Hair follicular keratinocyte (primary cell): ENCODE results near the gene MRPS22. TPM values are rescaled to one million over a fixed set of nuclear protein-coding genes. Genes with fewer than 3 reads are reported as not detected.

Experiments used
- total RNA-seq: library from RNA; depleted of rRNA; stranded (reverse); fragments of >200 nt; gene quantifications from 2 replicates; pipeline ENCODE4 v1.2.3, GENCODE V29; 2015

Gene MRPS22
- 64.3 and 78.2 TPM in 2 replicates for total RNA-seq

GRCh38 chr3:139343895-139344856 lies at the start of gene MRPS22:
Gene MRPS22, plus strand, starts transcription at chr3:139344020. Its CDS starts 7 bp downstream, at chr3:139344027.

DNA sequence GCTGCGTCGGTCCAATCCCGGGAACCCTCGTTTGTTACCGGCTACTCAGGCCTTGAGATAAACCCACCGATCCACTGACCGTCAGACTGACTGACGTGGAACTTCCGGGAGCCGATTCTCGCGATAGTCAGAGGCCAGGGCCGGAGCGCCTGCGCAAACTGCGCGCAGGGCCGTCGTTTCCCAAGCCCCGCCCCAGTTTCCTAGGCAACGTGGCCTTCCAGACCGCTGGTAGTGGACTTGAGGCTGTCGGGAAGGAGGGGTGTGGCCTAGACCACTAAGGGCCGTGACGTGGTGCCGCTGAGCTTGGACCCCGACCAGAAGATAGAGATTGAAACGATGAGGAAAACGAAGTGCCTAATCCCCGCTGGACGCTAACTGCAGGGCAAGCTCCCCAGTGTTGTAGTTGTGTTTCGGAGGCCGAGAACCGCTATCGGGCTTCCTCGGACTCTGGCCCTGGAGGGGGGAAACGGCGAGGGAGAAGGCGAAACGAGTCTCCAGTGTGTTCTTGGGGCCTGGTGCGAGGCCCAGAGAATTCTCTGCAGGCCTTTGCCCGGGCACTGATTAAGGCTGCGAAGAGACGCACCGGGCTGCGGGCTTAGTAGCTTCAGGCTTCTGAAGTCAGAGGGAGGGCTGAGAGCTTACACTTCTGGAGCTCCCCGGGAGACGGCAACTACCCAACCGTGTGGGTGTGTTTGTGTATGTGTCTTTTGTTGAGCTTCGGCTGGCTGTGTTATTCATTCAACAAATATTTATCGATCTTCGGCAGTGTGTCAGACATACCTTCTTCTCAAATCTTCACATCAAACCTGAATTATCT lies 45.9 kb downstream of the MRPS22 start, which contains the start of gene COPB2:
Gene COPB2, minus strand, starts transcription at position 96 of the 817 bp plus-strand sequence. CDS start 97 bp downstream, outside the sequence.

Other genes starting within 250 kb of the MRPS22 start
- 93.8 and 114 TPM in 2 replicates for gene COPB2, start 45.6 kb downstream of the MRPS22 start, total RNA-seq
- gene RBP2, start 132.5 kb downstream of the MRPS22 start, total RNA-seq: not detected in 2 replicates
- gene RBP1, start 195.7 kb downstream of the MRPS22 start, total RNA-seq: 19.5 and 68.6 TPM in 2 replicates